ENCODE measurements around the gene FBN1. TPM values are rescaled to one million over a fixed set of nuclear protein-coding genes. Genes with fewer than 3 reads are reported as not detected.

Gene FBN1
- total RNA-seq, 1 experiment from 2014 or later = 5.2 TPM

- no peak for TF ChIP-seq ATF6 (CRISPR knock-in tag; IDR thresholded peaks at IDR 0.05)
- TF ChIP-seq AFF4 (CRISPR knock-in tag; IDR thresholded peaks at IDR 0.05; ENCODE audit: borderline replicate concordance) = no peak
- TF ChIP-seq ZNF121 (CRISPR knock-in tag; IDR thresholded peaks at IDR 0.05) = no peak
- TF ChIP-seq TCF7 (CRISPR knock-in tag; IDR thresholded peaks at IDR 0.05; ENCODE audit: low read depth) = no peak
- no peak for TF ChIP-seq CTCF (IDR thresholded peaks at IDR 0.05)
- no peak for TF ChIP-seq USF1 (CRISPR knock-in tag; IDR thresholded peaks at IDR 0.05)
- no peak for TF ChIP-seq TEAD4 (CRISPR knock-in tag; IDR thresholded peaks at IDR 0.05)
- no peak for TF ChIP-seq ZNF512 (CRISPR knock-in tag; IDR thresholded peaks at IDR 0.05; ENCODE audit: borderline replicate concordance)
- no peak for TF ChIP-seq NFATC4 (CRISPR knock-in tag; IDR thresholded peaks at IDR 0.05)
- ChIA-PET POLR2A (no interaction called here), CTCF (interaction anchor here (0.7 to 2.1 kb wide), 12 partner anchors 9 to 114 kb away, joined by 3 to 10 read pairs (median 4); no protein-coding TSS in a partner anchor)
- Mint-ChIP-seq H3K36me3 (no peaks in the 10 kb centered on the region), H3K4me3 (no peak overlapping the region), H3K4me1 (no peaks in the 10 kb centered on the region), H3K9me3 (no peaks in the 10 kb centered on the region), H3K27ac (no peak overlapping the region), H3K27me3 (ENCODE audit: low read depth) (no peaks in the 10 kb centered on the region)
- DNase-seq (ENCODE audit: low spot score) (no peak), ATAC-seq (no peak)
Measured at GRCh38 chr15:48406266-48406891, 239.1 kb downstream of the FBN1 start.

- TF ChIP-seq ESRRA (CRISPR knock-in tag; IDR thresholded peaks at IDR 0.05; ENCODE audit: borderline replicate concordance) (no peak), ATF1 (CRISPR knock-in tag; IDR thresholded peaks at IDR 0.05) (no peak)
- ChIA-PET CTCF (interaction anchor here (1.6 kb wide), 1 partner anchor 105 kb away, joined by 4 read pairs; no protein-coding TSS in a partner anchor), POLR2A (no interaction called here)
- Mint-ChIP-seq H3K9me3 (no peaks in the 10 kb centered on the region), H3K27me3 (ENCODE audit: low read depth) (no peaks in the 10 kb centered on the region), H3K36me3 (no peaks in the 10 kb centered on the region), H3K4me1 (no peaks in the 10 kb centered on the region), H3K27ac (no peak overlapping the region), H3K4me3 (no peak overlapping the region)
- DNase-seq (ENCODE audit: low spot score) = no peak
- ATAC-seq = no peak
Measured at GRCh38 chr15:48402427-48403177, 242.9 kb downstream of the FBN1 start.

All from WTC11 (cell line).